CD4-positive, alpha-beta T cell treated with Interleukin-17A for 1 hour (primary cell): ENCODE measurements around the gene IFNL2.

ENCODE experiments used
- DNase-seq: peaks from one replicate; pipeline ENCODE4 v3.0.0-alpha.2; 2020

IFNL2 gene

DNA sequence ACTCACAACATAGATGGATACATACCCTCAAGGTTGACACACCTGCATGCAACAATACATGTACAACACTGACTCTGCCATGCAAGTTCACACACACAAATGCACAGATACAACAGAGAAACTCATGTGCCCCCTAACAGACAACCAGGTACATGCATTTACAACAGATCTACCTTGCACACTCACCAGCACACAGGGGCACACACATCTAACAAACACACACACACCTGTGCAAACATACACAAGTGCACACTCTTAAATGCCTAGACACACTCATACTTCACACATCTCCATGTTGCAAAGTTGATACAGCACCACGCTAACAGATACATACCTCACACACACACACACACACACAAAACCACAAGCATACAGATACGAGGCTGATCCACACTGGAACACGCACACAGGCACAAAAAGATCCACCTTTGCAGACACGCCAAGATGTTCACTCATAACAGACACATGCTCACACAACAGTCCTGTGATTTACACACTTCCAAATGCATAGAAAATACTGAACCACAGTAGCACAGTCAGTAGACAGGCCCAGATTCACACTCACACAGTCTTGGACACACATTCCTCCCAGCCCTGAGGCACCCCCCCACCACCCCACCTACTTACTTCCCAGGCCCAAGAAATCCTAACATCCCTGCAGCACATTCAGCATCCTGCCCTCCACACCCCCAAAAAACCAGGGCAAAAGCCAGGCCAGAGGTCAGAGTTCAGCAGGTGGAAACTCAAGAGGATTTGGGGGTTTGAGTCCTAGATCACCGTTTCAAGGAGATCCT, 51.1 kb downstream of the IFNL2 start:
- DNase-seq, result no peak
